Activated gamma-delta T cell treated with anti-CD3 and anti-CD28 coated beads, Interleukin-2, amount 50 U/mL, for 16 hours (primary cell): ENCODE measurements around the gene ZRANB1.

Experiments used
- DNase-seq: peaks from one replicate; pipeline ENCODE4 v3.0.0-alpha.2; 2020; ENCODE audit warnings: low read depth

Gene ZRANB1

GRCh38 chr10:124993736-124994451, 52.0 kb downstream of the ZRANB1 start:
- DNase-seq, result no peak

GRCh38 chr10:124994573-124995473, 52.9 kb downstream of the ZRANB1 start:
- no peak for DNase-seq

DNA sequence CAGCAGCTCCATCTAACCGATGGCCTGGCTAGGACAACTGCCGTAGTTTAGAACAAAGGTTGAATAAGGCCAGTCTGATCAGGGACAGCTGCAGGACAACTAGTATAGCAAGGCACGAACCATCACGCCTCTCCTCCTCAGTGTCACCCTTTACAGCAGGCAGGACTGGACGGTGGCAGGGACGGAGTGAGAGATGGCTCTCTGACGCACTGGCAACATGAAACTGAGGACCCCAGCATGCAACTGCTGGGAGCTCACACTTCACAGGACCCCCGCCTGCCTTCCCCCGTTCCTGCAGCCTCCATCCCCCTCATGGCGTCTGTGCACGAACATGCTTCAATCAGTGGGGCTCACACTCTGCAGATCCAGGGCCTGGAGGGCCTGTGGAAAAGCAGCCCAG, 53.7 kb downstream of the ZRANB1 start:
- DNase-seq, result no peak

DNA sequence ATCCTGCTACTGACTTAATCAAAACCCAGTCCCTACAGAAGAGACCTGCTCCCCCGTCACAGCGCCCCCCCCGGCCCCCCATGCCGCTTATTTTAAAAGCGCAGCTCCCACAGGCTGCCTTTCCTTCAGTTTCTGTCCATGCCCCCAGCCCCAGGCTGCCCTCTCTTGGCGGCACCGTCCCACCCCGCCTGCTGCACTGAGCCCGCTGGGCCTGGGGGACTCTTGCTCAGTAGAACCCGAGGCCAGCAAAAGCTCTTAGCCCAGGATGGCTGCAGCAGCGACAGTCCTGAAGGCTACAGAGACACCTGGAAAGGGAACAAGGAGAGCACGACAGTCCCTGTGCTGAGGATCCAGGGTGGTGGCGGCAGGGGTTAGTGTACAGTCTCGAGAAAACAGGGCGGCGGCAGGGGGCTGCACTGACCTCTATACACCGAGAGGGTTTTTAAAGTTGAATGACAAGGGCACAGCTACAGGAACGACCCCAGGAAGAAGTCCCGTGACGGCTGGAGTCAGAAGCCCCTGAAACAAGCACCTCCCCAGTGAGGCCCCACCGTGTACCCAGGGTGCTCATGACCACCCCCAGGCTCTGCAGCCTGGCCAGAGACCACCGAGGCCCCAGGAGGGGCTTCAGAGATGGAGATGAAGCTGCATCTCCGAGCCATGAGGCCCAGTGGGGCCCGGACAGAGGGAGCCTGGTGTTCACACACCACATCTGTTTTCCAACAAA, 54.4 kb downstream of the ZRANB1 start:
- DNase-seq, result no peak

- no peak for DNase-seq
Observed at GRCh38 chr10:124996854-124997215, 54.9 kb downstream of the ZRANB1 start.

GRCh38 chr10:124997306-124997705, 55.4 kb downstream of the ZRANB1 start:
- no peak for DNase-seq

- no peak for DNase-seq
Observed at GRCh38 chr10:124997771-124998623, 56.1 kb downstream of the ZRANB1 start.

DNA sequence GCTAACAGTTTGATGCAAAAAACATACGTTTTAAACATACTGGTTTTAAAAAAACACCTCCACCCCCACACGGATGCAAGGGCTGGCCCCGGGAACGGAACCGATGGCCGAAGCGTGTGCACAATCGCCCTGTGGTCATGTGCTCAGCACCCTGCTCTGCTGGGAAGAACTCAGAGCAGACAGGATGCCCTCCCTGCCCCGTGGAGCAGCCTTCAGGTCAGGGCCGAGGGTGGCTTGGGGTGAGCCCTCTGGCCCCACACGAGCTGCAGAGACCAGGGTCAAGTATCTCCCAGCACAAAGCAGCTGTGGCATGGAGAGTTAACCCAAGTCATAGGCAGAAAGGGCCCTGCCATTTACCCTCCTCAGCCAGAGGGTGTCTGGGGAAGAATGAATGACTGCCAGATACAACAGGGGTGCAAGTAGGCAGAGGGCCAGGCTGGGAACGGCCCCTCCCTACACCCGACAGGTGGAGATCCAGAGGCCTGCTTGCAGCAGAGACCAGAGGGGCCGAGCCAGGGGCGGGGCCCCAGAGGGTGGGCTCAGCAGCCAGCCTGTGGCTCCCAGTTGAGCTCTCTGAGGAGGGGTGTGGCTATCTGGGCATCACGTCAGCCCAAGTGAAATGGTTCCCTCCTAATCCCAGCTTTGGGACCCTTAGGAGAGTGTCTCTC, 56.8 kb downstream of the ZRANB1 start:
- DNase-seq, result no peak

GRCh38 chr10:124999433-125000365, 57.8 kb downstream of the ZRANB1 start:
- DNase-seq, result no peak

DNA sequence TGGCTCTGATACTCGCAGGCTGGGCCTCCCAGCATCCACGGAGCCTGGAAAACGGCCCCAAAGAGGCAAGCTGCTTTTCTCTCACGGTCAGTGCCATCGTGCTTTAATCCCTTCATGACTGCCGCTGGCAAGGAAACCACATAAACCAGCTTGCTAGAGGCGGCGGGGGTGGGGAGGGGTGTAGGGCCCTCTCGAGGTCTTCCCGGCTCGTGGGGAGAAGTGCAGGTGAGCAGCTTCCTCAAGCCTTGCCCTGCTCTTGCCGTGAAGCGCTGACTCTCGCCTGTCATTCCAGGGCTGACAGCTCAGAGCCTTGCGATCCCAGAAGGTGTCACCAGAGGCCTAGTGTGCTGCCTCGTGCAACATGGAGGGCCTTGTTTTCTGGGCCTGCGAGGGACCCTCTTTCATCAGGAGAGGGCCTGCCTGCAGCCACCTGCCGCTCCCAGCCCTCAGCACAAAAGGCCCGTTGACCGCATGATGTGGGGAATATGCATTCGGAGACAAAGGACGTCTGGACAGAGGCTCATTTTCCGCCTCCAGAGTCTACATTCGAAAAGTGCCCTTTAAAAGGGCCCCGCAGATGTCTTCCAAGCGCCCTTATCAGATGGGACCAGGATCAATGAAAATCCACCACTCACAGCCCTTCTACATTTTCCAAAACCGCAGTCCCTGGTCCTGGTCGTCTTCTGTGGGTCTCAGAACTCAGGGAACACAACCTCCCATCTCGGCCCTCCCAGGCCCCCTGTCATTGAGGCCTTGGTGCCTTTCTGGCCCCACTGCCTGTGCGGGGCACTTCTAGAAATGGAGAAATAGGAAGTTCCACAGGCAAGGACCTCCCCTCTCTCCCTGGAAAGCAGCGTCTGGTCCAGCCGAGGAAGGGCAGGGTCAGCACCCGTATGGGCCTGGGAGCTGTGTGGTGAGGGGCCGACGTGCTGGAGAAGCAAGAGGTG, 58.7 kb downstream of the ZRANB1 start:
- DNase-seq, result no peak

DNA sequence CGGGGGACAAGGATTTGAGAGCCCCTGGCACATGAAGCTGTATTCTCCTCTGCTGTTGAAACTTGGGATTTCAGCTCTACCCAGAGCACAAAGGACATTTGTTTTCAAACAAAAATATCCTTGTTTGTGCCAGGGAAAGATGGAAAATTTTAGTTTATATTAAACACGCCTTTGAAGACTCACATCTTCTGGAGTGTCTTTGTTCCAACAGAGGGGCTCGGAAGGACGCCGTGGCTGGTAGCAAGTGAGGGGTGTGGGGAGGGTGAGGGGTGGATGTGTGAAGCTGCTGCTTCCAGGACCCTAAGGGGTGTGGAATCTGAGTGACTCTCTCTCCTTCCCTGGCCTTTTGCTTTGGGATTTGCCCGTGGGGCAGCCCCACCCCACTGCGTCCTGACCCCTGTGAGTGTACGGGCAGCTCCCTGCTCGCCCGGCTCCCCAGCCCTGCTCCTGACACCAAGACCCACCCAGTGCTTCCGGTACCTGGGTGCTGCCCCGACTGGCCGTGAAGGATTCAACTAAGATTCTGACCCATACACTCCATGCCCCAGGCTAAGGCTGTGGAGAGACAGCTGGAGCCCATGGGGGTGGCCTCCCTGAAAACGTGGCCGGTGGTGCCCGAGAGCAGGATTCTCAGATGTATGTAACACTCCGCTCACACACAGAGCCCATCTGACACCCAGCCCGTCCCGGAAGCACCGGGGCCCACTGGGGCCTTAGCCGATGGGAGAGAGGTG, 59.6 kb downstream of the ZRANB1 start:
- DNase-seq, result no peak

- no peak for DNase-seq
Observed at GRCh38 chr10:125002047-125002422, 60.1 kb downstream of the ZRANB1 start.

GRCh38 chr10:125002423-125003145, 60.7 kb downstream of the ZRANB1 start:
- no peak for DNase-seq

- DNase-seq, result no peak
Observed at GRCh38 chr10:125003146-125003900, 61.4 kb downstream of the ZRANB1 start.

DNA sequence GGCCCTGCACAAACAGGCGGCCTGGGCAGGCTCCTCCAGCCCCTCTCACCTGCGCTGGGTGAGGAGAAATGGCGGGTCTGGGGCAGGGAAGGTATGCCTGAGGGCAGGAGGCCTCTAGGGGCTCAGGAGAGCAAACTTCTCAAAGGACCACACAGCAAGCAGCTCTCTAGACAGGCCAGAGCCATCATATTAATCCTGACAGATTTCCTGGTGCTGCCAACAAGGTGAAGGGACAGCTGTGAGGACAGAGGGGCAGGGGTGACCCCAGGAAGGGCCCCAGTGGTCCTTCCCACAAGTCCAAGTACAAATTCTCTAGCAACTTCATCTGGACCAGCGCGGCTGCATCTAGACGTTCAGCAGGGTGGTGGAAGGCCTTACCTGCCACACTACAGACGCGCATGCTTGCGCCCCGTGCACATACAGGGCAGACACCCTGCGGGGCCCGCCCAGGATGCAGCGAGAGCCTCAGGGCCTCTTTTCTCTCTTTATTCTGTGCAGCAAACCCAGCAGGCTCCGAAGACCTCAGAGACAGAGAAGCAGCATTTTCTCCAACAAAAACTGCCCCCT, 62.1 kb downstream of the ZRANB1 start:
- DNase-seq, result no peak

DNA sequence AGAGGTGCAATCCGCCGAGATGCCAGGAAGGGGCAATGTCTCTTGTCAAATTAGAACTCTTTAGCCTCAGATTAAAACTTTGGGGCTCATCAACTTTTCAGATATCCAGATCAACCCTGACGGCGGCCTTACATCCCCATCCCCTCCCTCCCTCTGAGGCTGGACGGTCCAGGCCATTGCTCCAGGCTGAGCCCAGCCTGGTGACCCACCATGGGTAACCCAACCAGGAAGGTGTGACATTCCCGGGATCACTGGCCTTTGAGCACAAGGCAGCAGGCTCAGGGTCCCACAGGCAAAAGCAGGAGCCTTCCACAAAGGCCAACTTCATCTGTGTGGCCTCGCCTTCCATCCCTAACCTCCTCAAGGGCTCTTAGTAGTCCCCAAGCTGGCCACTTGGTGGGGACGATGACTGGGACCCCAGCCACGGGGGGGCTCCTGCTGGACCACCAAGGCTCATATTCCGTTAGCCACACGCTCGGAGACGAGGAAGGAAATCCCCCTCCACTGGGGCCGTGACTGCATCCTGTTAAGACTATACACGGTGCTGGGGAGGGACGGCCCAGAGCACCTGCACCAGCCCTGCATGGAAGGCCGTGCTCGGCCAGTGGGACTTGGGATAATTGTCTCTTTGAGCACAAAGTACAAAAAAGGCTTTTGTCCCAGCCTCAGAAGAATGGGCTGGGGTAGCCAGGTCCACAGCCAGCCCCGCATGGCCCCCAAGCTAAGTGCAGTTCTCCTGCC, 62.8 kb downstream of the ZRANB1 start:
- DNase-seq, result no peak
